Measurements from ENCODE around the gene NKAPD1.

GRCh38 chr11:112128483-112129121 is 54.5 kb downstream of the NKAPD1 start:
- TF ChIP-seq POLR2A (IDR thresholded peaks at IDR 0.05): no peak
- no peak for TF ChIP-seq CTCF (IDR thresholded peaks at IDR 0.05)
- peak in 1 of 2 donors; percentile 47 for TF ChIP-seq POLR2AphosphoS5 (IDR thresholded peaks at IDR 0.05; ENCODE audit: insufficient read depth in 1 of 2, low read depth in 1 of 2)

Measured in vagina (tissue), 2 donors.